Adrenal gland (tissue), 5 donors: ENCODE data around the gene CAMTA1.

Source experiments
- CTCF ChIP-seq, 6 experiments: fragments of 450-650 bp in 4 of 6; fragments of 200-600 bp in 2 of 6; sonication (generic) in 1 of 6; IDR thresholded peaks; 1 replicate in 5 of 6; 2 replicates in 1 of 6; pipeline versions ENCODE4 v1.5.1 to v1.8.0; 2016 to 2021; ENCODE audit warnings: antibody characterized with exemption in 6 of 6, mild to moderate bottlenecking in 2 of 6, moderate library complexity in 1 of 6
- POLR2A ChIP-seq, 2 donors: fragments of 450-650 bp; IDR thresholded peaks; one replicate each; pipeline ENCODE4 v1.6.1; 2017; ENCODE audit warnings: antibody characterized with exemption in 2 of 2, mild to moderate bottlenecking in 2 of 2, moderate library complexity in 1 of 2
- donor health status: DM: no; HTN: no; CAD: no.

GRCh38 chr1:7580923-7581753 is 795.9 kb downstream of the CAMTA1 start:
- TF ChIP-seq CTCF (IDR thresholded peaks at IDR 0.05), result no peak
- TF ChIP-seq POLR2A (IDR thresholded peaks at IDR 0.05), result no peak
